NB4 (cell line): ENCODE results near the gene KISS1R.

Experiments
- DNase-seq: peaks from one replicate; pipeline ENCODE4 v3.0.0; 2010; ENCODE audit warnings: low read depth
- H3K4me3 ChIP-seq: one replicate; pipeline ENCODE4 v1.5.1; 2011; ENCODE audit warnings: mild to moderate bottlenecking, low read depth, low read length, moderate library complexity
- MYC ChIP-seq: IDR thresholded peaks from 2 replicates; pipeline ENCODE4 v1.6.1; 2011; ENCODE audit warnings: low read depth, low read length
- POLR2A ChIP-seq: IDR thresholded peaks from 2 replicates; pipeline ENCODE4 v1.6.1; 2011; ENCODE audit warnings: mild to moderate bottlenecking; ENCODE audit not compliant: insufficient read length; ENCODE audit errors: extremely low read depth
- TF ChIP-seq, protein P1 (sequence below): IDR thresholded peaks from one replicate; pipeline ENCODE4 v1.5.1; 2012; ENCODE audit warnings: low read depth, low read length
- TF ChIP-seq, protein P2 (sequence below): IDR thresholded peaks from 2 replicates; pipeline ENCODE4 v1.6.1; 2011; ENCODE audit warnings: low read depth, low read length

KISS1R gene

DNA sequence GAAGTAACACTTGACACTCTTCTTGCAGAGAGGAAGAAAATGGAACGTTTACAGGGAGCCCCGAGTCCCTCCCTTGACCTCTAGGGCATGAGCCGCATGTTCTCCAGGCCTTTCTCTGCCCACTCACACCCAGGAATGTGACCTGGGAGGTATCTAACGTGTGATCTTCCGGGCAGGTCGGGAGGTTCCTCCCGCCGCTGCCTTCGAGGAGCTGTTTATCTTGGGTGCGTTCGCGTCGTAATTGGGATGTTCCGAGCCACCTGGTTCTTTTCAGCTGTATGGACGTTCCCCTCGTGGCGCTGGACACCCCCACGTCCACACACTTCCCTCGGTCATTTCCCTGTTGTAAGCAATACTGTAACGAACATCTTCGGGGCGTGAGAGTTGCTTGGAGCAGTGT is 22.3 kb downstream of the KISS1R start:
- TF ChIP-seq POLR2A (no peak), MYC (no peak)
- TF ChIP-seq, protein P1, sequence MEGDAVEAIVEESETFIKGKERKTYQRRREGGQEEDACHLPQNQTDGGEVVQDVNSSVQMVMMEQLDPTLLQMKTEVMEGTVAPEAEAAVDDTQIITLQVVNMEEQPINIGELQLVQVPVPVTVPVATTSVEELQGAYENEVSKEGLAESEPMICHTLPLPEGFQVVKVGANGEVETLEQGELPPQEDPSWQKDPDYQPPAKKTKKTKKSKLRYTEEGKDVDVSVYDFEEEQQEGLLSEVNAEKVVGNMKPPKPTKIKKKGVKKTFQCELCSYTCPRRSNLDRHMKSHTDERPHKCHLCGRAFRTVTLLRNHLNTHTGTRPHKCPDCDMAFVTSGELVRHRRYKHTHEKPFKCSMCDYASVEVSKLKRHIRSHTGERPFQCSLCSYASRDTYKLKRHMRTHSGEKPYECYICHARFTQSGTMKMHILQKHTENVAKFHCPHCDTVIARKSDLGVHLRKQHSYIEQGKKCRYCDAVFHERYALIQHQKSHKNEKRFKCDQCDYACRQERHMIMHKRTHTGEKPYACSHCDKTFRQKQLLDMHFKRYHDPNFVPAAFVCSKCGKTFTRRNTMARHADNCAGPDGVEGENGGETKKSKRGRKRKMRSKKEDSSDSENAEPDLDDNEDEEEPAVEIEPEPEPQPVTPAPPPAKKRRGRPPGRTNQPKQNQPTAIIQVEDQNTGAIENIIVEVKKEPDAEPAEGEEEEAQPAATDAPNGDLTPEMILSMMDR, result no peak
- TF ChIP-seq, protein P2, sequence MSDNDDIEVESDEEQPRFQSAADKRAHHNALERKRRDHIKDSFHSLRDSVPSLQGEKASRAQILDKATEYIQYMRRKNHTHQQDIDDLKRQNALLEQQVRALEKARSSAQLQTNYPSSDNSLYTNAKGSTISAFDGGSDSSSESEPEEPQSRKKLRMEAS, result no peak
- DNase-seq, result no peak
- H3K4me3 ChIP-seq, result no peak overlapping the region

DNA sequence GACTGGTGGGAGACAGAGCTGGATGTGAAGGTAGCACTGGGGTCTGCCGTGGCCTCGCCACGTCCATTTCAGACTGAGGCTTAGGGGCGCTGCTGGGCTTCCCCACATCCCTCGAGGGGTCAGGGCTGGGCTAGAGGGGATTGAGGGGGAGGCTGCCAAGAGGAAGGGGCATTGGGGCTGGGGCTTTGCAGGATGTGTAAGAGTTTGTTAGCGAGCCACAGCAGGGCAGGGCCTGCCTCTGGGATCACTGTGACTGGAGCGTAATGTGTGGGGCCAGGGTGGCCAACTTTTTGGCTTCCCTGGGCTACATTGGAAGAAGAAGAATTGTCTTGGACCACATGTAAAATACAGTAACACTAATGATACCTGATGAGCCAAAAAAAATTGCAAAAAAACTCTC is 22.8 kb downstream of the KISS1R start:
- TF ChIP-seq, protein P2, result no peak
- TF ChIP-seq POLR2A (no peak), MYC (no peak)
- TF ChIP-seq, protein P1, result no peak
- H3K4me3 ChIP-seq, result no peak overlapping the region
- no peak for DNase-seq

DNA sequence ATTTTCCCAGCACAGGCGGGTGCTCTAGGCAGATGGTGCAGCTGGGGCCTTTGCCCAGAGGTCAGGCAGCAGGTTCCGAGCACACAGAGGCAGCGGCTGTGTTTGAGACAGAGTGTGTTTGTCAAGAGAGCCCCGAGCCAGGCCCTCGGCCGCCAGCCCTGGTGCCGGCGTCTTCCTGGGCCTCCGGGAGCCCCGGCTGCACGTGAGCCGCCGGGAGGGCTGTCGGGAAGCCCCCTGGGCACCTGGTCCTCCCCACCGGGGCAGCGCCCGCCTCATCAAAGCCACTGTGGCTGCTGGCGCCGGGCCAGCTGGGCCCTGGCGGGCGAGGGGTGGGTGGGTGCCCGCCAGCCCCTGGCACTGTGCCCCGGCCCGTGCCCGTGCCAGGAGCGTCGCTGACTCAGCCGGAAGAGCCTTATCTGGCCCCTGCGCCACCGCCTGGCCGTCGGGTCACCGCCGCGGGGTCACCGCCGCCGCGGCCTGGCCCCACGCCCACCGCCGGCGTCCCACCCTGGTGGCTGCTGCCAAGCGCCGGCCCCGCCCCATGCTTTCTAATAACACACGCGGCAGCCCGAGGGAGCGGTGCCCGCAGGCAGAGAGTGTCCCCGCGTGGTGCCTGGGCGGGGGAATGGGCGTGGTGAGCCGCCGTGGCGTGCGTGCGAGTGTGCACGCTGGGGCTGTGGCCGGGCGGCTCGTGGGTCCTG is 23.6 kb downstream of the KISS1R start:
- no peak for DNase-seq
- H3K4me3 ChIP-seq, result no peak overlapping the region

DNA sequence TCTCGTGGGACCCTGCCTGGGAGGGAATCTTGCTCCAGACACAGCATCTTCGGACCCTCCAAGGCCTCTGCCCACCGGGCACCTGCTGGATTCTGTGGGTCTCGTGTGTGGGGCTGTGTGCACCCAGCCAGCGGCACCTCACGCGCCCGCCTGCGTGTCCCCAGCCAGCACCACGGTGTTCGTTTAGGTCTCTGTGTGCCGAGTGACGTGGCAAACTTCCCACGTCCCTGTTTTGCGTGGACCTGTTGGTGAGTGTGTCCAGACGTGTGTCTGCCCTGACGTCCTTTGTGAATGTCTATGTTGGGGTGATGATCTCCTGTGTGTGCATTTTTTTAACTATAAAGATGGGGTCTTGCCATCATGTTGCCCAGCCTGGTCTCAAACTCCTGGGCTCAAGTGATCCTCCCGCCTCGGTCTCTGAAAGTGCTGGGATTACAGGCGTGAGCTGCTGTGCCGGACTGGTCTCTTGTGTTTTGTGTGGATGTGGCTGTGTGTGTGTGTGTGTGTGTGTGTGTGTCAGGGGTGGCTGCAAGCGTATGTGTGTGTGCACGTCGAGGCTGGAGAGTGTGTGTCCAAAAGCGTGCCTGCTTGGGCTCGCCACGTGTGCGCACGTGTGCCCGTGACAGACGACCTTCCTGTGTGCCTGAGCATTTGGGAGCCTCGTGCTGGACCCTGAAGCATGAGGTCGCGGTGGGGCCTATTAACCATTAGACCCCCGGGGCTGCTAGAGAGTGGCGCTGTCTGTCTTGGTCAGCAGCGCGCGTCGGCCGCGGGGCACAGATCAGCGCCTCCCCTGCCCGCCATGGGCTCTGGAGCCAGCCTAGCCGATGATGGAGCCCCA is 24.4 kb downstream of the KISS1R start:
- TF ChIP-seq, protein P1, result no peak
- TF ChIP-seq POLR2A (no peak), MYC (no peak)
- TF ChIP-seq, protein P2, result no peak
- H3K4me3 ChIP-seq, result no peak overlapping the region
- no peak for DNase-seq

More for the DNA sequence above, 23.6 kb downstream of the KISS1R start:
- TF ChIP-seq, protein P2, result no peak

DNA sequence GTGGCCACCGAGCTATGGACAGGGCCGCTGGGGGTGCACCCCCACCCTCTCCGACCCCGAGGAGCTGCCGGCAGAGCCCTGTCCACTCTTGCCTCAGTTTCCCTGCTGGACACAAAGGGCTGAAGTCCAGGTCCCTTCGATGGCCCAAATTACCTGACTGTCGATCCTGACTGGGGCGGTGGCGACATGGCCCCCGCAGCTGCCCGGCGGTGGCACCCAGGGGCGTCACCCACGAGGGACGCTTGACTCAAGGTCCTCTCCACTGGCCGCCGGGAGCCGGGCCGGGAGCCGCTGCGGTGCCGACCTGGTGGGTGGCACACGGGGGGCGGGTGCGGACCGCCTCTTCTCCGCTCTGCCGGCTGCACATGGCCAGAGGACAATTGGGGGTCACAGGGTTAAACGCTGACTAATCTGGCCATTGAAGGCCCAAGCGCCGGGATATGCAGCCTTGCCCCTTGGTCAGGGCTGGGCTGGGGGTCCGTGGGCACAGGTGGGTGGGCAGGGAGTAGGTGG is 25.1 kb downstream of the KISS1R start:
- TF ChIP-seq POLR2A, result no peak
- TF ChIP-seq, protein P2, result no peak
- no peak for TF ChIP-seq MYC
- TF ChIP-seq, protein P1, result no peak

DNA sequence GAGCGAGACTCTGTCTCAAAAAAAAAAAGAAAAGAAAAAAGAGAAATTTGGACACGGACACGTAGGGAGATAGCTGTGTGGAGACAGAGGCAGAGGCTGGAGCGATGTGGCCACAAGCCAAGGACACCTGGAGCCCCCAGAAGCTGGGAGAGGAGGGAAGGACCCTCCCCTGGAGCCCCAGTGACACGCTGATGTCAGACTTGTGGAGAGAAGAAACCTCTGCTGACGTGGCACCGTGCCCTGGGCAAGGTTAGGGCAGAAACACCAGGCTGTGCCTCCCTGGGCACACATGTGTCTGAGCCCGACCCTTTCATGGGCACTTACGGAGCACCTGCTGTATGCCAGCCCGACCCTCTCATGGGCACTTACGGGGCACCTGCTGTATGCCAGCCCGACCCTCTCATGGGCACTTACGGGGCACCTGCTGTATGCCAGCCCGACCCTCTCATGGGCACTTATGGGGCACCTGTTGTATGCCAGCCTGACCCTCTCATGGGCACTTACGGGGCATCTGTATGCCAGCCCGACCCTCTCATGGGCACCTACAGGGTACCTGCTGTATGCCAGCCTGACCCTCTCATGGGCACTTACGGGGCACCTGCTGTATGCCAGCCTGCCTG is 26.5 kb downstream of the KISS1R start:
- DNase-seq, result no peak

More for the DNA sequence above, 25.1 kb downstream of the KISS1R start:
- no peak overlapping the region for H3K4me3 ChIP-seq
- no peak for DNase-seq

More for the DNA sequence above, 26.5 kb downstream of the KISS1R start:
- H3K4me3 ChIP-seq, result no peak overlapping the region
- TF ChIP-seq, protein P1, result no peak
- TF ChIP-seq MYC (no peak), POLR2A (no peak)
- TF ChIP-seq, protein P2, result no peak
